HG02763 (cell line): ENCODE data around the gene TMEM198.

ENCODE experiments used
- ATAC-seq: cut with Tn5 transposase; IDR thresholded peaks from one replicate; pipeline ENCODE4 v1.9.1; 2021; ENCODE audit warnings: mild to moderate bottlenecking, moderate library complexity; ENCODE audit not compliant: unreplicated experiment

Gene TMEM198

DNA sequence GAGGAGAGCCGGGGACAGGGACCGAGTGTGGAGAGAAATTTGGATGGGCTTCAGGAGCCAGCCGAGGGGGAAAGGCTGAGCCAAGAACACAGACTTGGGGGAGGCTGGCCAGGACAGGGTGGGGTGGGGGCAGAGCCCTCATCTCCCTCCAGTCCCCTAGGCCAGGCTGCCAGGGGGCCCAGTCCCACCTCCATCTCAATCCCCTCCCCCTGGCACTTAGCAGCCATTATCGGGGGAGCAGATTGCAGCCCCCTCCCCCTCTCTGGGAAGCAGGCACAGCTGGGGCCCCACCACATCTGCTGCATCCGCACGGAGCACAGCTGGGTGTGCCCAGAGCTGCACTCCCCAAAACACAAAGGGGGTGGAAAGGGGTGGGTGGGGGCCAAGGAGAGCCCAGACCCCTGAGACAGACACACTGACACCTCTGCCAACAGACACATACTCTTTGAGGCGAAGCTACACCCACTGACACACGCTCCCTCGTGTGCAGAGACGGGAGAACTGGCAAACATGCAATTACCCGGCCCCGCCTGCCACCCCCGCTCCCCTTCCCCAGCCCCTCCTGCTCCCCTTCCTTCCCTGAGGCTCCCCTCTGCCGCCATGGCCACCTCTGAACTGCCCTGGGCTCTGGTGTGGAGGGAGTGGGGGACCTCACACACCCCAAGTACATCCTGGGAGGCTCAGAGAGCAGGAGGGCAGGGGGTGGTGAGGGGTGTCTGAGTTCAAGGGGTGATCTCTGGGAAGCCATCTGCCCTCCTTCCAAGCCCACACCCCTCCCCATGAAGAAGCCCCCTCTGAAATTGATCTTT, 34.7 kb upstream of the TMEM198 start:
- ATAC-seq: no peak

DNA sequence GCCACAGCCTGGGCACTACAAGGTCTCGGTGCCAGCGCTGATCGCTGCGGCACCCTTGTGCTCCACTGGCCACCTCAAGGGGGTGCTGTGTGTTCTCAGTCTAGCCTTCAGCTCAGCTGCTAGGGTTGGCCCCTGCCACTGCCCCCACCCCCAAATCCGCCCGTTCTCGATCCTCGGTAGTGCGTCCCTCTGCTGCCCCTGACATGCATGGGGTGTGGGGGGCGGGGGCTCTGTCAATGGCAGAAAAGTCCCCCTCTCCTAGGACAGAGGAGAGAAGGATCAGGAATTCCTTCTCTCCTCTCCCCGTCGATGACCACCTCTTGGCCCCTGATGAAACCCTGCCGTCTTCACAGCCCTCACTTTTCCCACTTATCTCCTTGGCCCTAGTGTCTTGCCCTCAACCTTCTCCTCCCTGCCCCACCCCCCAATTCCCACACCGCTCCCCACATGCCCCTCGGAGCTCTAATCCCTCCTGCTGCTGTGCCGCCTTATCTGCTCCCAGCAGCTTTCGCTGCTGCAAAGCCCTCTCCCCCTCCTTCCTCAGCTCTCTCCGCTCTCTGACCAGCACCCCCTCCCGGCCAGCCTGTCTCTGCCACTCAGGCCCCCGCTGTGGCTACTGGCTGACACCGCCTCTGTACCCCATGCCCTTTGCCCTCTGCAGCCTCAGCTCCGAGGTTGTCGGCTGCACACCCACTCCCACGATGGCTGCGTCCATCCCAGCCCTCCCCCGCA, 33.9 kb upstream of the TMEM198 start:
- ATAC-seq: no peak

DNA sequence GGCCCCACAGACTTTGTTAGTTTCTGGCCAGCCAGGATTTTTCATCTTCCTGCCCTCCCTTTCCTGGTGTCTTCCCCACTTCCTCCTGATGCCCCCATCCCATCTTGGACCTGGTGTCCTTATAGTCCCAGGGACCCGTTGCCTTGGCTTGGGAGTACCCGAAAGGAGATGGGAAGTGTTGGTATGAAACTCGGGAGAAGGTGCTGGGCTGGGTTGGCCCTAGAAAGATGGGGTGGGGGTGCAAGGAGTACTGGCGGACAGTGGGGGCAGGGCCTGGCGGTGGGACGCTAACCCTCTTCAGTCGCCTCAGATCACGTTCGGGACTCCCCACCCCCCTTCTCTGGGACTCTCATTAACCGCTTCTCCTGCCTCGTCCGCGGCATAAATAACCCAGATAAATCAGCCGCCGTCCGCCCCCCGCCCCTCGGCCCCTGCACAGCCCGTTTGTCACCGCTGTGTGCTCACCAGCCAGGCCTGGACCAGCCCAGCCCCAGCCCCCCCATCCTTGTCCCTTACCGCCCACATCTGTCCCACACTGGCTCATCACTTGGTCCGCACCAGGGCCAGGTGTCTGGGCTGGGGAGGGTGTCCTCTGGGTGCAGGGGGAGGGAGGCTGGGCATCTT, 33.2 kb upstream of the TMEM198 start:
- ATAC-seq: no peak

DNA sequence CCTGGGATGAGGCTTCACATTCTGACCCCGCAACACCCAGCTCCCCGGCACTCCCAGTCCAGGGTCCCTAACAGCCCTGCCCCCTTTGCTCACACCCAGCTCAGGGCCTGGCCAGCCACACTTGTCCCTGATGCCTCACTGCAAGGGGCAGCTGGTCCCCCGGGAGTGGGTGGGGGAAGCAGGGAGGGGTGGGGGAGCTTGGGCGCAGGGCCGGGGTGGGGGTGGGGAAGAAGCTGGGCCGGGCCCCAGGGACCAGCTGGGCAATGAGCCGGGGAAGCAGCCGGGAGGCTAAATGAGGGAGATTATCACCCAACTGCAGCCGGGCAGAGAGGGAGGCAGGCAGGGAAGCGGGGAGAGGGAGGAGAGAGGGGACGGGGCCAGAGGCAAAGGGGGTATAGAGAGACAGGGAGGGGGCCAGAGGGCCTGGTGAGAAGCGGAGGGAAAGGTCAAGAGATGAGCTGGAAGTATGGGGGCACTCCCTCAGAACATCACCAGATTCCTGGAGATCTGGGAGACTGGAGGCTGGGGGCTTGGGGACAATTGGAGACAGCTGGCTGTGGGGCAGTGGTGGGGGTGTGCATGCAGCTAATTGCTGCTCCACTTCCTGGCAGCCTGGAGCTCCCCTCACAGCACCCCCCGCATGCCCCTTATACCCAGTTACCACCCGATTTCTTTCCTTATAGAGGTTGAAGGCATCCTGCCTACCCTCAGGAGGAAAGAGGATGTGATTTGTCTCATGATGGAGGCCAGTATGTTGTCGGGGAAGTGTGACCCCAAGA, 32.1 kb upstream of the TMEM198 start:
- no peak for ATAC-seq

DNA sequence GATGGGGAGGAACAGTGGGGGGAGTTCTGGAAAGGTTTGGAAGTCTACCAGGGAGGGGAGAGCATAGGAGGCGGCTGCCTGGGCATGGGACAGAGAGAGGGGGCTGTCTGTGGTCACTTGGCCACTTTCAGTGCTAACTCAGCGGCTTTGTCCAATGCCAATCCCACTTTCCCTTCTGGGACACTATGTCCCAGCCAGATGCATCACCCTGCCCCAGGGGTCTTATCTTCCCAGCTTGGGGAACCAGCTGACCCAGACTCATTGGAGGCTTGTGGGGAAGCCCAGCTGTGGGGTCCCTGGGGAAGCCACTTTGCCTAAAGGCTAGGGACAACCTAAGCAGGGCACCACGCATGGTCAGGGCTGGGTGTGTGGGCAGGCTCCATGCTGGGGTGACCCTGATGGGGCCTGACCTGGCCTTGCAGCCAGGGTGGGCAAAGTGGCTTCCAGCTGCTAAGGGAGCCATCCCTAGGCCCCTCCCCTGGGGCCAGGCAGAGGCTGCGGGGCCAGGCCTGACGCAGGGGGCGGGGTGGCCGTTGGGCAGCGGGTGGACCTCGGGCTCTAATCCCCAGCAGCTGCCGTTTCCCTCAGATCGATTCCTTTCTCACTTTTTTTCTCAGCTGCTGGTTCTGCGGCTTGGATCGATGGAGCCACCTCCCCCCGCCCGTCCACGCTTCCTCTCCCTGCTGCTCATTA, 31.2 kb upstream of the TMEM198 start:
- ATAC-seq: no peak

DNA sequence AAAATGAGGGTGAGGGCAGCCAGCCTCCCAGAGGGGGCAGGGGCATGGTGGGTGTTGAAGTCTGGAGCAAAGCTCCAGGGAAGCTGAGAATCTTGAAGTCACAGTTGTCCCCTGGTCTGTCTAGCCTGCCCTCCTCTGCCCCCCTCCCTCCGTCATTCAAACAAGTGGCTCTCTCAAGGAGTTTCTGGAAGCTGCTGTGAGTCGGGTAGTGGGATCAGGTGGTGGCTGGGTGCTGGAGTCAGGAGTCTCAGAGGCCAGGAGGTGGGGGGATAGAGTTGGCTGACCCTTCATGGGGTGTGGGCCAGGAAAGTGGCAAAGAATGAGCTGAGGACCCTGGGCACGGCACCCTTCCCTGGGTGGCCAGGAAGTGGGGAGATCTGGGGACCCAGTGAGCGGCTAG, 30.0 kb upstream of the TMEM198 start:
- no peak for ATAC-seq

DNA sequence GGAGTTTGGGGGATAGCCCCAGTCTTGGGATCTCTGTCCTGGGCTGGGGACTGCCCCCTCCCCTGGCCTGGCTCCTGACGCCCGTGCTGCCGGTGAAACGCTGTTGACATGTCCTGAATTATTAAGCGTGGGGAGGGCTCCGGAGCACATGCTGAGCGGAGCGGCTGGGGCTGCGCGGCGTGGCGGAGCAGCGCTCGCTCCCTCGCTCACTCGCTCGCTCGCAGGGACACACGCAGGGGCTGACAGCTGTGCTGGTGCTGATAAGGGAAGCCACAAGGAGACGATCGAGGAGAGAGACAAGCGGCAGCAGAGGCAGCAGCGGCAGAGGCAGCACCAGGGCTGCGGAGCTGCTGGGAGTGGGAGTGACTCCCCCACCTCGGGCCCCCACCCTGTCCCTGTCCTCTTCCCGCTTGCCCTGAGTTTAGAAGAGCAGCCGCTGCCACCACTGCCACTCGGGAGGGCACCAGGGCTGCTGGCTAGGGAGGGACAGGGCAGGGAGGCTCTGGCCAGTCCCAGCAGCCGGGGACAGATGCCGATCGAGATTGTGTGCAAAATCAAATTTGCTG, 29.5 kb upstream of the TMEM198 start, which contains the start of gene ASIC4:
ASIC4 (plus strand) TSS at position 287 of the 566 bp plus-strand sequence; CDS start at position 530, 243 bp downstream.
- ATAC-seq: no peak

DNA sequence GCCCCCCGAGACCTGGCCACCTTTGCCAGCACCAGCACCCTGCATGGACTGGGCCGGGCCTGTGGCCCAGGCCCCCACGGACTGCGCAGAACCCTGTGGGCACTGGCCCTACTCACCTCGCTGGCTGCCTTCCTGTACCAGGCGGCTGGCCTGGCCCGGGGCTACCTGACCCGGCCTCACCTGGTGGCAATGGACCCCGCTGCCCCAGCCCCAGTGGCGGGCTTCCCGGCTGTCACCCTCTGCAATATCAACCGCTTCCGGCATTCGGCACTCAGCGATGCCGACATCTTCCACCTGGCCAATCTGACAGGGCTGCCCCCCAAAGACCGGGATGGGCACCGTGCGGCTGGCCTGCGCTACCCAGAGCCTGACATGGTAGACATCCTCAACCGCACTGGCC, 29.0 kb upstream of the TMEM198 start:
- ATAC-seq: no peak

DNA sequence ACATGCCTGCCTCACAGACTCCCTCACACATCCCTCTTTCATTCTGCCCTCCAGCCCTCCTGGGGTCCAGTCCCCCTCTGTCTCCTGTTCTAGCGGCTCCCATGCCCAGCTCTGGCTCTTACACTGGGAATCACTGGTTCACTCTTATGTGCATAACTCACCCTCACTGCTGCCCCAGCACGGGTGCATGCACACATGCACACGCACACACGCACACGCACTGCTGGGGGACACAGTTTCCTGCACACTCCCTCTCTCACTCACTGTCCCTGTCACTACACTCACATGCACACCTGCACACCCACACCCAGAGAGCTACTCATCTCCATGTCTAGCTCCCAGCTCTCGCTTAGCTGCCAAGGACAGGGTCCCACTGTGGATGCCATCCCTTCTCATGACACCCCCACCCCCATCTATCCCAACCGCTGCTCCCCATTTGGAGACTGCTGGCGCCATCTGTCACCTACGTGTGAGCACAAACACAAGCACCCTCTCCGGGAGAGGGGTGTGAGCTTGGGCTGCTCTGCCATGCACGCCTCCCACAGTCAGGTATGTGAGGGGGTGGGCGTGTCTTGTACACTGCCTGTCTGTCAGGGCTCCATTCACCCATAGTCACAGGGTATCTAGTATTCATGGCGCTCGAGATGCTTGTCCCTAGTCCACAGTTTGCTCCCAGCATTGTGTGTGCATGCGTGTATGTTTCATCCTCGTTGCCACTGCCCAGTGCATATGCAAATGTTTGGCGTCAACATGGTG, 27.8 kb upstream of the TMEM198 start:
- no peak for ATAC-seq

DNA sequence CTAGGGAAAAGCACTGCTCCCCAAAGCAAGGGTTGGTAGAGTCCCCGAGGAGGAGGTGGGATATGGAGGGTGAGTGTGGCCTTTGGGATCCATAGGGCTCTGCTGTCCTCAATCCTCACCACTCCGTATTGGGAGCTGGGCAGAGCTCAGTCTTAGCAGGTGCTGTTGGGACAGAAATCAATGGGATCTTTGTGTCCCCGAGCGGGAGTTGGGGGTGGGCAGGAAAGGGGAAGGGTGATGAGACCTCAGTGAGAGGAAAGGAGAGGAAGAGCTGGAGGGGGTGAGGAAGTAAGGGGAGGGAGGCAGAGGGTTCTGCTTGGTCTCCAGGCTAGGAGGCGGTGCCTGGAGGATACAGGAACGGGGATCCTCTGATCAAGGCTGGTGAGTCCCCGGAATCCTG, 26.9 kb upstream of the TMEM198 start:
- ATAC-seq: no peak

DNA sequence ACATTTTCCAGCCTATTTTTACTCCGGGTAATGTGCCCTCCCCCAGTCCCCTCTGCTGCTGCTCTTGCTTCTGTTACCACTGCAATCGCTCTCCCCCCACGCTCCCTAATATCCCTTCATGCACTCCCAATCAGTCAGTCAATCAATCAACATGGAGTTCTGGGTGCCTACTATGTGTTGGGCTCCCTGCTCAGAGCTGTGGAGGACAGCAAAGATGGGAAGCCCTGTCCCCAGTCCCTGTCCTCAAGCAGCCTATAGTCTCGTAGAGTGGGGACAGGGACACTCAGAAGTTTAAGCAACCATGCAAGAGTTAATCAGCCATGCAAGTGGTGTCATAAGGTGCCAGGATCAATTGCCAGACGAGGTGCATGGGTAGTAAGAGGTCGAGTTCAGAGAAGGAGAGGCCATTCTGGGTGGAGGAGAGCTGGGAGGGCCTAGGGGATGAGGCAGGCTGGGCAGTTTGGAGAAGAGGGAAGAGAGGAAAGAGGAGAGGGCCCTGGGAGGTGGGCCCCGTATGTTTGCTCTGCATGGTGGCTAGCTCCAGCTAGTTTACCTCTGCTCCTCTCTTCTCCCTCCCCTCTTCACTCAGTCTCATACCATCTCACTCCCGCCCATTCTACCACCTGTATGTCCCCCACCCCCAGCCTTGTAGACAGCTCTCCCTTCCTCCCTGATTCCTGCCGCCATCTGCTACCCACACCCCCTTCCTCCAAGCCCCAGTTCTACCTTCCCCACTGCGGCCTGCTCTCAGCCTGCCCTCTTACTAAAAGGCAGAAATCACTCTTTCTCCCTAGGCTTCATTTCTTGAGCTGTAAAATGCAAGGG, 25.7 kb upstream of the TMEM198 start:
- ATAC-seq: no peak

DNA sequence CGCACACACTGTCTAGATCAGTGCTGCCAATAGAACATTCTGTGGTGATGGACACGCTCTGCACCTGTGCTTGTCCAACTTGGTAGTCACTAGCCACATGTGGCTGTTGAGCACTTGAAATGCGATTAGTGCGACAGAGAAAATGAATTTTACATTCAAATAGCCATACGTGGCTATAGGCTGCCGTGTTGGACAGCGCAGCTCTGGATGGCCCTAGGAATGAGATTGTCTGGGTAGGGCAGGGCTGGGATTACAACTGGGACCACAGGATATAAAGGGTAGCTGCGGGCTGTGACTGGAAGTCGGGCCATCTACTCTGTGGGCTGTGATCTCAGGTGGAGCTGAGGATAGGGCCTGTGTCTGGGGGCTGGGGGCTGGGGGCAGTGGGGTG, 24.3 kb upstream of the TMEM198 start:
- no peak for ATAC-seq

DNA sequence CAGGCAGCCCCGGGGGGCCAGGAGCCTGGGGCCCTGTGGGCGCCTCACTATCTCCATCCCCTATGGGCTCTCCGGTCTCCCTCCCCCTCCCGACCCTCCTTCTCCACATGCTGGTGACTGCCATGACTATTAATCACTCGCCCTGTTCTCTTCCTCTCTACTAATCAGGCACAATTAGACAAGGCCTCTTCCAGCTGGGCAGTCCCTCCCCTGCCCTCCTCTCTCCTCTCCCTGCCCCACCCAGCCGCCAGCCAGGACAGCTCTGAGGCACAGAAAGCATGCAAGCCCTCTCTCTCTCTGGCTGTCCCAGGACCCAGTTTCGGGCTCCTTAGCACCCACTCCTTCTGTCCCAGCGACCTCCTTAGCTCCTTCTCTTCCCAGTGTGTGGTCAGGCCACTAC, 23.7 kb upstream of the TMEM198 start:
- no peak for ATAC-seq

DNA sequence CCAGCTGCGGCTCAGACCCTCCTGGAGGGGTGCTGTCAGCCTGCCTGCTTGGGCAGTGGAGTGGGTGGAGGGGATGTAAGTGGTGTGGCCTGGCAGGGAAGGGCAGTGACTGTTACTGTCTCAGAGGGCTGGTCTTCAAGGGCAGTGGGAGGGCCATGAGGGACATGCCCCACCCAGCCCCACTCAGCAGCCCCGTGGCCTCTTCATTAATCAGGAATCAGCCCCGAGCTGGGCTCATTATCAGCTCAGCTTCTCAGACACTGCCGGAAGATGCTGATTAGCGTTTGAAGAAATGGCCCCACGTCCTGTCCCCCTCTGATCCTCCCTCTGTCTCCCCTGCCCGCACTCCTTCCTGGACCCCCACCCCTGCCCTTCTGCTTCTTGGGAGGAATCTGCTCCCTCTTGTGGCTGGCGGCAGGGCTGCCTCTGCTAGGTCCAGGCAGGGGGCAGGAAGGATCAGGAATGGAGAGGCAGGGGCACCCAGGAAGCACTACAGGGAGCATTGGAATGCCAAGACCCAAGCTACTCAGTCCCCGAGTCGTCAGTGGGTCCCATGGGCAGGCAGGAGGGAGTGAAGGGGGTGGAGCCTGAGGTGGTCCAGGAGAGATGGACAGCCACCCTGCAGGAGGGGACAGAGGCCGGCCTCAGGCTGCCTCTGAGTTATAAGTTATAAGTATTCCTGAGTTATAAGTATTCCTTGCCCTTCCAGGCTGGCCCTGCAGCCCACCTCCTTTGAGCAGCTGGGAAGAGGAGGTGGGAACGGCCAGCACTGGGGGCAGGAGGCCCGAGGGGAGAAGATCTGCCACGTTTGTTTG, 22.6 kb upstream of the TMEM198 start:
- no peak for ATAC-seq

DNA sequence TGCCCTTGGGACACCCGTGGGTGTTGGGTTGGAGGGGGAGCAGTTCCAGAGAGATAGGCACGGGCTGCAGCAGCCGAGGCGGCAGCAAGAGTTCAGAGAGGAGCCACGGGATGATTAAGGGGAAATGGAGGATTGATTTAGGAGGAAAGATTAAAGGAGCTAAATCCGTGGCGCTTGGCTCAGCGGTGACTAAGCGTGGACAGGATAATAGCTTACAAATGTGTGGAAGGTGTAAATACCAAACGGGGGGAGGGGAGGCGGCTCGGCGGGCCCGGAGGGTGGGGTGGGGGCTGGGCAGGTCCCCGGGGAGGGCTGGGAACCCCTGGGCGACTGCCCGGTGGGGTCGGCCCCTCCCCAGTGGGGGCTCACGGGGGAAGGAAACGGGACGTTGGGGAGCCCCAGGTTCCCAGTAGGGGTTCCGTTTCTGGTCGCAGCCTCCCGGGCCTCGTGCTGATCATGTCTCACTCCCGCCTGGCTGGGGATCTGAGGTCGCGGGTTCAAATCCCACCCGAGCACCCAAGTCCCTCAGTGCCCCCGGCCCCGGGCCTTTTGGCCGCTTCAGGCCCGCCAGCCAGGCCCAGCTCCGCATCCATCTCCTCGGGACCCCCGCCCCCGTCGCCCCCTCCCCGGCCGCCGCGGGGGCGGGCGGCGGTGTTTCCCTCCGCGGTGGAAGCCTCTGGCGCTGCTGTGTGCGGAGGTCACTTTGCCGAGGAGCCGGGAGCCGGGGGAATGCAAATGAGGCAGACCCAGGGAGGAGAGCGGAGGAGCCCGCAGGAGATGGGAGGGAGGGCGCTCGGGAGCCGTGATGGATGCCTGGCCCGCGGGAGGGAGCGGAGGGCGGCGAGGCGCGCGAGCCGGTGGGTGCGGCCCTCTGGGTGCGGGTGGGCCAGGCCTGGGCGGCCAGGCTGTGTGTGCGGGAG, 21.5 kb upstream of the TMEM198 start:
- no peak for ATAC-seq

DNA sequence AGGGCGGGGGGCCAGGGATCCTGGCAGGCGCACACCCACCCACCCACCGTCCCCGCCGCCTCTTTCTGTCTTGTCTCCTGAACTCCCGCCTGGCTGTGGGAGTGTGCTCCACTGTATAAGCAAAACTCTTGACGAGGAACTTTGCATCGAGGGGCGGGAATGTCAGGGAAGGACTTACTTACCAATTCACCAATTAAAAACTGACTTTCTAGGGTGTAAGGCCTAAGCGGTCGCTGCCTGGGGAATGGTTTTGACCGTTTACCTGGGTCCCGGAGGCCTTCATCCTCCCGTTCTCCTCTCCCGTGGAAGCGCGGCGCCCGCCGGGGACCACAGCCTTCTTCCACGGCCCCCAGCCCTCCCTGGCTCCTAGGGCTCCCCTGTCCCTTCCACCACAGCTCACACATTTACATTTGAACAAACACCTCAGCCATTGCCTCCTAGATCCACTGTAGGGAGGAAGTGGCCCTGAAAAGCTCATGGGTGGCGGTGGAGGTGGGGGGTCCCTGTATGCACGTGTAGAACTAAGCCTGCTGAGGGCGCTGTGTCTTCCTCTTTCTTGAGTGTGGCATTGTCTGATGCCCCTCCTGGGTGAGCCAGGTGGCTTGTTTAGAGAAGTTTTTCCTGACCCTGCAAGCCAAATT, 20.7 kb upstream of the TMEM198 start:
- ATAC-seq: no peak
